Measurements from ENCODE around the gene DDX24.
A peak's percentile ranks its signal among the peaks of the same experiment; 100 is the strongest.

Gene DDX24

GRCh38 chr14:94047581-94047980 is 33.4 kb downstream of the DDX24 start:
- DNase-seq: no peak

GRCh38 chr14:94046696-94047250 is 34.2 kb downstream of the DDX24 start:
- no peak for DNase-seq

GRCh38 chr14:94045563-94046345 is 35.2 kb downstream of the DDX24 start:
- no peak for DNase-seq

- no peak for DNase-seq
Measured at GRCh38 chr14:94045101-94045500, 35.9 kb downstream of the DDX24 start.

GRCh38 chr14:94044476-94045091 is 36.4 kb downstream of the DDX24 start:
- no peak for DNase-seq

GRCh38 chr14:94043756-94044475 is 37.1 kb downstream of the DDX24 start:
- DNase-seq: no peak

- no peak for DNase-seq
Measured at GRCh38 chr14:94043111-94043755, 37.8 kb downstream of the DDX24 start.

- no peak for DNase-seq
Measured at GRCh38 chr14:94042433-94043091, 38.4 kb downstream of the DDX24 start.

- DNase-seq: no peak
Measured at GRCh38 chr14:94041551-94042346, 39.3 kb downstream of the DDX24 start.

- no peak for DNase-seq
Measured at GRCh38 chr14:94040796-94041195, 40.2 kb downstream of the DDX24 start.

- DNase-seq: no peak
Measured at GRCh38 chr14:94040247-94040646, 40.8 kb downstream of the DDX24 start.

GRCh38 chr14:94038921-94039629 is 41.9 kb downstream of the DDX24 start:
- no peak for DNase-seq

GRCh38 chr14:94038510-94038909 is 42.5 kb downstream of the DDX24 start:
- no peak for DNase-seq

- no peak for DNase-seq
Measured at GRCh38 chr14:94037954-94038353, 43.0 kb downstream of the DDX24 start.

- peak; percentile 62 for DNase-seq
Measured at GRCh38 chr14:94036313-94037167, 44.5 kb downstream of the DDX24 start.

- DNase-seq: no peak
Measured at GRCh38 chr14:94034886-94035285, 46.1 kb downstream of the DDX24 start.

- DNase-seq: no peak
Measured at GRCh38 chr14:94031883-94032279, 49.1 kb downstream of the DDX24 start.

- no peak for DNase-seq
Measured at GRCh38 chr14:94031161-94031882, 49.7 kb downstream of the DDX24 start.

GRCh38 chr14:94030571-94030970 is 50.4 kb downstream of the DDX24 start:
- DNase-seq: no peak

All from midbrain (tissue), 1 donor.